GM12801 (cell line): Measurements from ENCODE around the gene FAM174C.

Source experiments
- CTCF ChIP-seq: IDR thresholded peaks from one replicate; pipeline ENCODE4 v1.5.1; 2011; ENCODE audit warnings: control low read depth; ENCODE audit not compliant: insufficient read length; ENCODE audit errors: extremely low read depth

FAM174C gene

GRCh38 chr19:1234955-1235380 is 40.4 kb upstream of the FAM174C start:
- no peak for TF ChIP-seq CTCF

GRCh38 chr19:1235625-1236538 is 39.4 kb upstream of the FAM174C start:
- no peak for TF ChIP-seq CTCF

GRCh38 chr19:1236576-1236975 is 38.8 kb upstream of the FAM174C start:
- TF ChIP-seq CTCF, result no peak

- TF ChIP-seq CTCF, result no peak
These were observed 38.2 kb upstream of the FAM174C start for GRCh38 chr19:1237027-1237659.

- TF ChIP-seq CTCF, result no peak
These were observed 37.5 kb upstream of the FAM174C start, which contains the start of gene CBARP for GRCh38 chr19:1237754-1238368. Gene CBARP, minus strand, starts transcription at chr19:1238005. Its CDS starts 1,905 bp downstream, at chr19:1236100.

- TF ChIP-seq CTCF, result no peak
These were observed 36.7 kb upstream of the FAM174C start for GRCh38 chr19:1238369-1239303.
